H9 (cell line): Measurements from ENCODE around the gene CNTFR. TPM values are rescaled to one million over a fixed set of nuclear protein-coding genes. Genes with fewer than 3 reads are reported as not detected.
A peak's percentile ranks its signal among the peaks of the same experiment; 100 is the strongest.

ENCODE experiments used
- DNase-seq: peaks from one replicate; pipeline ENCODE4 v3.0.0-alpha.2; 2017
- H2AFZ ChIP-seq: one replicate; pipeline ENCODE4 v1.6.1; 2013; ENCODE audit warnings: mild to moderate bottlenecking, low read length, control low read depth, moderate library complexity
- H2AK5ac ChIP-seq: 2 replicates; pipeline ENCODE4 v1.6.1; 2013; ENCODE audit warnings: low read length, control low read depth, mixed read lengths; ENCODE audit not compliant: insufficient read length
- H2BK120ac ChIP-seq: one replicate; pipeline ENCODE4 v1.6.1; 2013; ENCODE audit warnings: low read depth, mild to moderate bottlenecking, low read length, control low read depth, inconsistent platforms; ENCODE audit not compliant: poor library complexity, severe bottlenecking
- H2BK12ac ChIP-seq: 2 replicates; pipeline ENCODE4 v1.6.1; 2013; ENCODE audit warnings: low read length, control low read depth, mixed read lengths, low read depth; ENCODE audit not compliant: insufficient read length
- H2BK15ac ChIP-seq: 2 replicates; pipeline ENCODE4 v1.6.1; 2013; ENCODE audit warnings: low read depth, low read length, control low read depth
- H2BK20ac ChIP-seq: one replicate; pipeline ENCODE4 v1.6.1; 2013; ENCODE audit warnings: low read depth, mild to moderate bottlenecking, low read length, control low read depth, inconsistent platforms; ENCODE audit not compliant: poor library complexity, severe bottlenecking
- H2BK5ac ChIP-seq: 2 replicates; pipeline ENCODE4 v1.6.1; 2013; ENCODE audit warnings: low read length, control low read depth, mixed read lengths; ENCODE audit not compliant: insufficient read length
- H3K14ac ChIP-seq: 2 replicates; pipeline ENCODE4 v1.6.1; 2013; ENCODE audit warnings: low read length, control low read depth; ENCODE audit not compliant: insufficient read depth
- H3K18ac ChIP-seq: 2 replicates; pipeline ENCODE4 v1.6.1; 2013; ENCODE audit warnings: low read depth, mild to moderate bottlenecking, mixed read lengths, low read length, control low read depth; ENCODE audit not compliant: insufficient read length
- H3K23ac ChIP-seq: 2 replicates; pipeline ENCODE4 v1.6.1; 2013; ENCODE audit warnings: low read length, control low read depth, mixed read lengths, low read depth; ENCODE audit not compliant: insufficient read length
- H3K23me2 ChIP-seq: 2 replicates; pipeline ENCODE4 v1.6.1; 2013; ENCODE audit warnings: low read depth, mild to moderate bottlenecking, mixed read lengths, low read length, control low read depth; ENCODE audit not compliant: insufficient read length, poor library complexity, severe bottlenecking
- H3K27ac ChIP-seq: 2 replicates; pipeline ENCODE4 v1.5.1; 2013; ENCODE audit warnings: low read length, control low read depth, mixed read lengths, low read depth; ENCODE audit not compliant: insufficient read length
- H3K27me3 ChIP-seq: 2 replicates; pipeline ENCODE4 v1.6.1; 2013; ENCODE audit warnings: low read length, control low read depth, inconsistent platforms; ENCODE audit not compliant: insufficient read depth
- H3K4ac ChIP-seq: 2 replicates; pipeline ENCODE4 v1.6.1; 2013; ENCODE audit warnings: low read depth, mild to moderate bottlenecking, control low read depth, inconsistent platforms, low read length, moderate library complexity
- H3K4me1 ChIP-seq: 2 replicates; pipeline ENCODE4 v1.6.1; 2013; ENCODE audit warnings: low read length, control low read depth, inconsistent platforms; ENCODE audit not compliant: insufficient read depth
- H3K4me2 ChIP-seq: 2 replicates; pipeline ENCODE4 v1.6.1; 2013; ENCODE audit warnings: low read length, control low read depth, mixed read lengths; ENCODE audit not compliant: insufficient read length, insufficient read depth
- H3K56ac ChIP-seq: 2 replicates; pipeline ENCODE4 v1.6.1; 2013; ENCODE audit warnings: low read depth, mild to moderate bottlenecking, mixed read lengths, low read length, control low read depth; ENCODE audit not compliant: insufficient read length
- H3K79me1 ChIP-seq: 2 replicates; pipeline ENCODE4 v1.6.1; 2013; ENCODE audit warnings: low read depth, mild to moderate bottlenecking, moderate library complexity, low read length, control low read depth, inconsistent platforms; ENCODE audit not compliant: insufficient read depth, poor library complexity, severe bottlenecking
- H3K79me2 ChIP-seq: 2 replicates; pipeline ENCODE4 v1.6.1; 2013; ENCODE audit warnings: low read length, control low read depth, inconsistent platforms; ENCODE audit not compliant: insufficient read depth
- H3K9ac ChIP-seq: 2 replicates; pipeline ENCODE4 v1.6.1; 2013; ENCODE audit warnings: low read length, control low read depth, mixed read lengths; ENCODE audit not compliant: insufficient read length; ENCODE audit errors: extremely low read depth
- H3K9me3 ChIP-seq: one replicate; pipeline ENCODE4 v1.6.1; 2013; ENCODE audit warnings: low read depth, low read length, inconsistent platforms; ENCODE audit not compliant: control insufficient read depth
- H3T11ph ChIP-seq: one replicate; pipeline ENCODE4 v1.6.1; 2013; ENCODE audit warnings: mild to moderate bottlenecking, low read length, control low read depth, inconsistent platforms
- H4K20me1 ChIP-seq: one replicate; pipeline ENCODE4 v1.6.1; 2013; ENCODE audit not compliant: control insufficient read depth, insufficient read length, insufficient read depth
- H4K5ac ChIP-seq: 2 replicates; pipeline ENCODE4 v1.6.1; 2013; ENCODE audit warnings: low read depth, mild to moderate bottlenecking, mixed read lengths, low read length, control low read depth; ENCODE audit not compliant: insufficient read length
- H4K8ac ChIP-seq: replicated peaks from 2 replicates; pipeline ENCODE4 v1.6.1; 2013; ENCODE audit warnings: low read length, control low read depth, mixed read lengths, low read depth; ENCODE audit not compliant: insufficient read length
- H4K91ac ChIP-seq: 2 replicates; pipeline ENCODE4 v1.6.1; 2013; ENCODE audit warnings: low read depth, mild to moderate bottlenecking, moderate library complexity, mixed read lengths, low read length, control low read depth; ENCODE audit not compliant: insufficient read length
- H3K27ac Mint-ChIP-seq, 3 experiments: 2 replicates in 2 of 3; 3 replicates in 1 of 3; pipeline ENCODE4 v1.8.0; 2020 to 2021; ENCODE audit warnings: mixed read lengths in 3 of 3, mild to moderate bottlenecking in 1 of 3, moderate library complexity in 1 of 3
- H3K27me3 Mint-ChIP-seq: 2 replicates; pipeline ENCODE4 v1.8.0; 2021; ENCODE audit warnings: low read depth, mild to moderate bottlenecking, moderate library complexity, mixed read lengths
- H3K36me3 Mint-ChIP-seq, 3 experiments: 2 replicates in 2 of 3; 3 replicates in 1 of 3; pipeline ENCODE4 v1.8.0; 2020 to 2021; ENCODE audit warnings: low read depth in 3 of 3, mixed read lengths in 3 of 3; ENCODE audit not compliant: insufficient read depth in 1 of 3
- H3K4me1 Mint-ChIP-seq, 2 experiments: 2 replicates each; pipeline ENCODE4 v1.8.0; 2020; ENCODE audit warnings: mixed read lengths in 2 of 2
- H3K4me3 Mint-ChIP-seq, 2 experiments: 2 replicates in 1 of 2; 3 replicates in 1 of 2; pipeline ENCODE4 v1.8.0; 2020 to 2021; ENCODE audit warnings: mild to moderate bottlenecking in 2 of 2, mixed read lengths in 2 of 2, moderate library complexity in 1 of 2
- H3K9me3 Mint-ChIP-seq, 2 experiments: 2 replicates in 1 of 2; 3 replicates in 1 of 2; pipeline ENCODE4 v1.8.0; 2020; ENCODE audit warnings: mild to moderate bottlenecking in 2 of 2, mixed read lengths in 2 of 2, moderate library complexity in 1 of 2
- CTCF ChIP-seq: fragments of 200-600 bp; sonication (generic); conservative IDR thresholded peaks from 3 replicates; pipeline ENCODE4 v1.8.0; 2021; ENCODE audit warnings: antibody characterized with exemption, mild to moderate bottlenecking
- WGBS: extraction: QIAGEN DNeasy Blood & Tissue Kit; methylation state at CpG from one replicate; pipeline ENCODE4 v1.1.7; 2013; ENCODE audit warnings: missing lambda C conversion rate, low lambda C conversion rate, mixed read lengths; ENCODE audit not compliant: insufficient read length; ENCODE audit errors: extremely low coverage; 5-methylcytosine and 5-hydroxymethylcytosine counted together
- total RNA-seq: library from RNA; stranded (reverse); gene quantifications from 2 replicates; pipeline ENCODE4 v1.2.1, GENCODE V29; 2021

The CNTFR gene
- total RNA-seq, 1 experiment from 2014 or later, result 0.55 TPM

DNA sequence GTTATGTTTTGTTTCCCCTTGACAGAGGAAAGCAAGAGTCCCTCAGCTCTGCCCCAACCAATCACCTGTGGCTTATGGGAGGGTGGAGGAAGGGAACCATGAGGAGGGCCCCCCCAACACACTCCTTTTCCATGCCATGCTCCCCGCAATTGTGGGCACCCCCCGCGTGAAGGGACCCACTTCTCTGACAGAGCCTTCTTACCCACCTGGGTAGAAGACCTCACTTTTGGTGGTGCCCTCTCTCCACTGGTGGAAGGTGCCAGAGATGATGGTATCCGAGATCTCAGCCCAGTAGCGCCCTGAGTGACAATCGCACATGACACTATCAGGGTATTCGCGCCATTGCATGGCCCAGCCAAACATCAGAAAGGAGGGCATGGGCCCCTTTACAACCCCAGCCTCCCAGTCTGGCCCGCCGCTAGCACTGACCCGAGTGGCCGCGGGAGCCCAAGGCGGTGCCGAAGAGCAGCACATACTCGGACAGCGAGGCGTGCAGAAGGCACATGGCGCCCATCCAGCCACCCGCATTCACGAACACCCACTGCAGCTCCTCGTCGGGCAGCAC lies 47.3 kb upstream of the CNTFR start:
- peaks cover 4% of the 10 kb centered on the region; the same call in 1 of the 2 replicates for H3K4me1 ChIP-seq
- no peak overlapping the region for H3K27ac ChIP-seq

More for the DNA sequence above, 47.3 kb upstream of the CNTFR start:
- Histone ChIP-seq H2BK20ac (no peak overlapping the region), H2AK5ac (no peak overlapping the region), H2AFZ (no peak overlapping the region), H4K5ac (no peak overlapping the region), H3K18ac (peak overlapping the region; percentile 36), H2BK15ac (no peak overlapping the region), H3K9me3 (no peaks in the 10 kb centered on the region), H3T11ph (no peak overlapping the region), H4K91ac (no peak overlapping the region), H3K4me2 (peak overlapping the region; percentile 75), H3K27me3 (no peaks in the 10 kb centered on the region), H3K14ac (peak overlapping the region; percentile 85), H3K4ac (no peak overlapping the region), H3K79me1 (no peaks in the 10 kb centered on the region), H2BK120ac (no peak overlapping the region), H2BK12ac (no peak overlapping the region), H2BK5ac (no peak overlapping the region), H4K8ac (no peak overlapping the region), H3K23me2 (peaks cover 11% of the 10 kb centered on the region), H3K56ac (no peak overlapping the region), H3K9ac (peak overlapping the region; percentile 54), H3K23ac (no peak overlapping the region), H4K20me1 (no peaks in the 10 kb centered on the region), H3K79me2 (no peaks in the 10 kb centered on the region; the same call in 1 of the 2 replicates)
- DNase-seq, result no peak
- no peak for TF ChIP-seq CTCF
- peaks cover 17 to 27% of the 10 kb centered on the region in 2 experiments for H3K4me1 Mint-ChIP-seq
- H3K36me3 Mint-ChIP-seq, result peaks cover 2 to 15% (median 10%) of the 10 kb centered on the region in 3 experiments; a peak in 6 of 7 replicates
- peak overlapping the region in 1 of 3 experiments; percentile 44; a peak in 1 of 7 replicates for H3K27ac Mint-ChIP-seq
- no peaks in the 10 kb centered on the region for H3K9me3 Mint-ChIP-seq
- H3K27me3 Mint-ChIP-seq, result peaks cover 21% of the 10 kb centered on the region
- whole genome bisulfite sequencing, result no CpG with 5 or more reads among the region's 23 CpGs
- H3K4me3 Mint-ChIP-seq, result peak overlapping the region; percentile 87 to 89
